HEK293 (cell line): ENCODE data around the gene RSBN1L.

Source experiments
- BCL11B ChIP-seq: fragments of 450-650 bp; formaldehyde crosslinking; IDR thresholded peaks from 2 replicates; pipeline ENCODE4 v1.5.1; 2016; ENCODE audit warnings: low read depth, missing biosample characterization, missing genetic modification characterization
- BCL6B ChIP-seq: fragments of 450-650 bp; formaldehyde crosslinking; IDR thresholded peaks from 2 replicates; pipeline ENCODE4 v1.5.1; 2017; ENCODE audit warnings: missing biosample characterization, missing genetic modification characterization
- EGR2 ChIP-seq: fragments of 450-650 bp; formaldehyde crosslinking; IDR thresholded peaks from 2 replicates; pipeline ENCODE4 v1.5.1; 2016; ENCODE audit warnings: low read depth, missing biosample characterization, missing genetic modification characterization
- GLI2 ChIP-seq: fragments of 450-650 bp; formaldehyde crosslinking; IDR thresholded peaks from 2 replicates; pipeline ENCODE4; 2017; ENCODE audit warnings: missing biosample characterization, missing genetic modification characterization, low read depth, borderline replicate concordance
- OSR2 ChIP-seq: fragments of 450-650 bp; formaldehyde crosslinking; IDR thresholded peaks from 2 replicates; pipeline ENCODE4 v1.5.1; 2016; ENCODE audit warnings: missing biosample characterization, missing genetic modification characterization
- PRDM1 ChIP-seq: fragments of 450-650 bp; formaldehyde crosslinking; IDR thresholded peaks from 2 replicates; pipeline ENCODE4; 2016; ENCODE audit warnings: missing biosample characterization, missing genetic modification characterization
- PRDM6 ChIP-seq: fragments of 450-650 bp; formaldehyde crosslinking; IDR thresholded peaks from 2 replicates; pipeline ENCODE4 v1.5.1; 2017; ENCODE audit warnings: missing biosample characterization, missing genetic modification characterization
- REPIN1 ChIP-seq: fragments of 450-650 bp; formaldehyde crosslinking; IDR thresholded peaks from 2 replicates; pipeline ENCODE4 v1.5.1; 2017; ENCODE audit warnings: missing biosample characterization, missing genetic modification characterization, low read depth
- SP7 ChIP-seq: fragments of 450-650 bp; formaldehyde crosslinking; IDR thresholded peaks from 2 replicates; pipeline ENCODE4 v1.5.1; 2016; ENCODE audit warnings: missing biosample characterization, missing genetic modification characterization
- ZBTB6 ChIP-seq: fragments of 450-650 bp; formaldehyde crosslinking; IDR thresholded peaks from 2 replicates; pipeline ENCODE4 v1.5.1; 2017; ENCODE audit warnings: missing biosample characterization, missing genetic modification characterization
- ZFHX2 ChIP-seq: fragments of 450-650 bp; formaldehyde crosslinking; conservative IDR thresholded peaks from 2 replicates; pipeline ENCODE4 v1.5.1; 2016; ENCODE audit warnings: missing biosample characterization, missing genetic modification characterization
- ZFP3 ChIP-seq: fragments of 450-650 bp; formaldehyde crosslinking; IDR thresholded peaks from 2 replicates; pipeline ENCODE4 v1.5.1; 2016; ENCODE audit warnings: low read depth, missing biosample characterization, missing genetic modification characterization
- ZNF174 ChIP-seq: fragments of 450-650 bp; formaldehyde crosslinking; IDR thresholded peaks from 2 replicates; pipeline ENCODE4 v1.5.0; 2017; ENCODE audit warnings: missing biosample characterization, mild to moderate bottlenecking, missing genetic modification characterization
- ZNF2 ChIP-seq: fragments of 450-650 bp; formaldehyde crosslinking; IDR thresholded peaks from 2 replicates; pipeline ENCODE4 v1.5.1; 2016; ENCODE audit warnings: missing biosample characterization, missing genetic modification characterization
- ZNF211 ChIP-seq: fragments of 450-650 bp; formaldehyde crosslinking; IDR thresholded peaks from 2 replicates; pipeline ENCODE4 v1.5.1; 2016; ENCODE audit warnings: low read depth, missing biosample characterization, missing genetic modification characterization
- ZNF223 ChIP-seq: fragments of 450-650 bp; formaldehyde crosslinking; IDR thresholded peaks from 2 replicates; pipeline ENCODE4 v1.5.1; 2016; ENCODE audit warnings: missing biosample characterization, missing genetic modification characterization
- ZNF292 ChIP-seq: fragments of 450-650 bp; formaldehyde crosslinking; IDR thresholded peaks from 2 replicates; pipeline ENCODE4 v1.5.1; 2016; ENCODE audit warnings: low read depth, missing biosample characterization, missing genetic modification characterization, borderline replicate concordance
- ZNF335 ChIP-seq: fragments of 450-650 bp; formaldehyde crosslinking; conservative IDR thresholded peaks from 2 replicates; pipeline ENCODE4 v1.5.1; 2016; ENCODE audit warnings: missing biosample characterization, missing genetic modification characterization
- ZNF362 ChIP-seq: fragments of 450-650 bp; formaldehyde crosslinking; IDR thresholded peaks from 2 replicates; pipeline ENCODE4 v1.5.1; 2016; ENCODE audit warnings: missing biosample characterization, missing genetic modification characterization
- ZNF366 ChIP-seq: fragments of 450-650 bp; formaldehyde crosslinking; conservative IDR thresholded peaks from 2 replicates; pipeline ENCODE4 v1.5.1; 2016; ENCODE audit warnings: missing biosample characterization, missing genetic modification characterization
- ZNF501 ChIP-seq: fragments of 450-650 bp; formaldehyde crosslinking; IDR thresholded peaks from 2 replicates; pipeline ENCODE4 v1.5.1; 2016; ENCODE audit warnings: missing biosample characterization, missing genetic modification characterization
- ZNF518A ChIP-seq: fragments of 450-650 bp; formaldehyde crosslinking; conservative IDR thresholded peaks from 2 replicates; pipeline ENCODE4 v1.5.1; 2016; ENCODE audit warnings: low read depth, missing biosample characterization, missing genetic modification characterization
- ZNF596 ChIP-seq: fragments of 450-650 bp; IDR thresholded peaks from 2 replicates; pipeline ENCODE4 v1.5.0; 2018; ENCODE audit warnings: missing biosample characterization, mild to moderate bottlenecking, missing genetic modification characterization, moderate library complexity
- ZNF660 ChIP-seq: fragments of 450-650 bp; IDR thresholded peaks from 2 replicates; pipeline ENCODE4 v1.5.1; 2018; ENCODE audit warnings: missing biosample characterization, mild to moderate bottlenecking, missing genetic modification characterization
- ZNF692 ChIP-seq: fragments of 450-650 bp; formaldehyde crosslinking; IDR thresholded peaks from 2 replicates; pipeline ENCODE4 v1.5.1; 2016; ENCODE audit warnings: missing biosample characterization, missing genetic modification characterization
- ZNF776 ChIP-seq: fragments of 450-650 bp; formaldehyde crosslinking; IDR thresholded peaks from 2 replicates; pipeline ENCODE4 v1.5.0; 2017; ENCODE audit warnings: missing biosample characterization, missing genetic modification characterization, borderline replicate concordance
- ZNF785 ChIP-seq: fragments of 450-650 bp; formaldehyde crosslinking; IDR thresholded peaks from 2 replicates; pipeline ENCODE4 v1.5.1; 2016; ENCODE audit warnings: missing biosample characterization, missing genetic modification characterization
- ZSCAN4 ChIP-seq: fragments of 450-650 bp; formaldehyde crosslinking; IDR thresholded peaks from 2 replicates; pipeline ENCODE4 v1.5.1; 2017; ENCODE audit warnings: missing biosample characterization, missing genetic modification characterization

RSBN1L gene

GRCh38 chr7:77791336-77791735 lies 95.1 kb downstream of the RSBN1L start (continued):
- TF ChIP-seq PRDM6 (tag by site-specific recombination) (peak; percentile 96), ZNF660 (tag by site-specific recombination) (no peak), ZNF174 (tag by site-specific recombination) (no peak), EGR2 (tag by site-specific recombination) (no peak), ZNF223 (tag by site-specific recombination) (no peak), ZSCAN4 (tag by site-specific recombination) (no peak), GLI2 (tag by site-specific recombination) (no peak), ZNF362 (no peak), ZBTB6 (tag by site-specific recombination) (no peak), ZNF518A (0 out of 2 replicates have a peak, but pooled peaks have one; percentile 21), ZFP3 (tag by site-specific recombination) (no peak), ZNF776 (tag by site-specific recombination) (no peak), ZNF2 (tag by site-specific recombination) (0 out of 2 replicates have a peak, but pooled peaks have one; percentile 17), ZNF366 (tag by site-specific recombination) (peak; percentile 71; the same call in 1 of the 2 replicates), ZFHX2 (tag by site-specific recombination) (no peak), OSR2 (peak; percentile 88), ZNF501 (tag by site-specific recombination) (no peak), PRDM1 (no peak), REPIN1 (tag by site-specific recombination) (no peak), ZNF596 (tag by site-specific recombination) (peak; percentile 34; the same call in 1 of the 2 replicates), ZNF292 (tag by site-specific recombination) (no peak), ZNF211 (tag by site-specific recombination) (no peak), ZNF785 (no peak), BCL11B (tag by site-specific recombination) (no peak), SP7 (tag by site-specific recombination) (peak; percentile 35; the same call in 1 of the 2 replicates), ZNF692 (0 out of 2 replicates have a peak, but pooled peaks have one; percentile 40), ZNF335 (tag by site-specific recombination) (no peak), BCL6B (tag by site-specific recombination) (peak; percentile 99)
